GM23338 (cell line): ENCODE results near the gene SLC43A3. TPM values are rescaled to one million over a fixed set of nuclear protein-coding genes. Genes with fewer than 3 reads are reported as not detected.

Source experiments
- ATAC-seq: fragments of 200-7000 bp; cut with Tn5 transposase; 3 replicates; pipeline ENCODE4 v1.9.1; 2020
- DNase-seq: peaks from one replicate; pipeline ENCODE4 v3.0.0-alpha.2; 2015; ENCODE audit warnings: low spot score
- H2AFZ ChIP-seq: fragments of 200-600 bp; sonication (generic); 2 replicates; pipeline ENCODE4 v1.8.0; 2016; ENCODE audit warnings: antibody characterized with exemption, mild to moderate bottlenecking, moderate library complexity
- H3F3A ChIP-seq: fragments of 200-600 bp; sonication (generic); replicated peaks from 2 replicates; pipeline ENCODE4 v1.8.0; 2017; ENCODE audit warnings: antibody characterized with exemption, mixed run types, low read depth
- H3K27ac ChIP-seq: fragments of 200-600 bp; sonication (generic); 2 replicates; pipeline ENCODE4 v1.6.1; 2016; ENCODE audit warnings: low read depth
- H3K27me3 ChIP-seq: fragments of 200-600 bp; sonication (generic); 2 replicates; pipeline ENCODE4 v1.8.0; 2016; ENCODE audit warnings: mild to moderate bottlenecking, mixed run types, moderate library complexity; ENCODE audit not compliant: insufficient read depth
- H3K36me3 ChIP-seq: fragments of 200-600 bp; sonication (generic); 2 replicates; pipeline ENCODE4 v1.8.0; 2016; ENCODE audit warnings: mild to moderate bottlenecking; ENCODE audit not compliant: insufficient read depth
- H3K4me1 ChIP-seq: fragments of 200-600 bp; sonication (generic); 2 replicates; pipeline ENCODE4 v1.8.0; 2016; ENCODE audit warnings: mild to moderate bottlenecking, moderate library complexity; ENCODE audit not compliant: insufficient read depth
- H3K4me2 ChIP-seq: fragments of 200-600 bp; sonication (generic); 2 replicates; pipeline ENCODE4 v1.7.1; 2017; ENCODE audit warnings: mixed run types
- H3K4me3 ChIP-seq: fragments of 200-600 bp; sonication (generic); 2 replicates; pipeline ENCODE4 v1.6.1; 2016; ENCODE audit warnings: mixed run types
- H3K79me2 ChIP-seq: fragments of 200-600 bp; sonication (generic); replicated peaks from 2 replicates; pipeline ENCODE4 v1.8.0; 2017; ENCODE audit warnings: mild to moderate bottlenecking; ENCODE audit not compliant: insufficient read depth
- H3K9me2 ChIP-seq: fragments of 200-600 bp; sonication (generic); 2 replicates; pipeline ENCODE4 v1.8.0; 2017; ENCODE audit not compliant: insufficient read depth
- H4K20me1 ChIP-seq: fragments of 200-600 bp; sonication (generic); replicated peaks from 2 replicates; pipeline ENCODE4 v1.8.0; 2017; ENCODE audit warnings: mild to moderate bottlenecking; ENCODE audit not compliant: insufficient read depth
- H3K27ac Mint-ChIP-seq: 2 replicates; pipeline ENCODE4 v1.8.0; 2020; ENCODE audit warnings: inconsistent platforms, mild to moderate bottlenecking, moderate library complexity, mixed read lengths
- H3K27me3 Mint-ChIP-seq: 3 replicates; pipeline ENCODE4 v1.8.0; 2022; ENCODE audit warnings: low read depth, mild to moderate bottlenecking, moderate library complexity, mixed read lengths, inconsistent platforms; ENCODE audit not compliant: insufficient read depth, poor library complexity
- H3K36me3 Mint-ChIP-seq: 3 replicates; pipeline ENCODE4 v1.8.0; 2021; ENCODE audit warnings: low read depth, mild to moderate bottlenecking, inconsistent platforms, moderate library complexity, mixed read lengths
- H3K4me1 Mint-ChIP-seq: 3 replicates; pipeline ENCODE4 v1.8.0; 2020; ENCODE audit warnings: mild to moderate bottlenecking, inconsistent platforms, mixed read lengths
- H3K4me3 Mint-ChIP-seq: 3 replicates; pipeline ENCODE4 v1.8.0; 2021; ENCODE audit warnings: moderate library complexity, mild to moderate bottlenecking, inconsistent platforms, mixed read lengths
- H3K9me3 Mint-ChIP-seq: 3 replicates; pipeline ENCODE4 v1.8.0; 2020; ENCODE audit warnings: moderate library complexity, mild to moderate bottlenecking, inconsistent platforms, mixed read lengths
- EZH2phosphoT487 ChIP-seq: fragments of 200-600 bp; sonication (generic); IDR thresholded peaks from one replicate; pipeline ENCODE4 v1.8.1; 2018; ENCODE audit warnings: antibody characterized with exemption; ENCODE audit not compliant: unreplicated experiment
- JUNB ChIP-seq: IDR thresholded peaks from one replicate; pipeline ENCODE4 v1.6.1; 2016; ENCODE audit warnings: antibody characterized with exemption; ENCODE audit not compliant: unreplicated experiment
- NANOG ChIP-seq: IDR thresholded peaks from 2 replicates; pipeline ENCODE4 v1.6.1; 2016; ENCODE audit warnings: antibody characterized with exemption, borderline replicate concordance
- ZNF114 ChIP-seq: fragments of 250-450 bp; sonication (Bioruptor Pico); IDR thresholded peaks from 2 replicates; pipeline ENCODE4 v1.5.0; 2020; ENCODE audit warnings: mild to moderate bottlenecking, moderate library complexity
- ZNF462 ChIP-seq: fragments of 250-450 bp; sonication (Bioruptor Pico); IDR thresholded peaks from 2 replicates; pipeline ENCODE4 v1.5.0; 2020; ENCODE audit warnings: mild to moderate bottlenecking, moderate library complexity
- polyA plus RNA-seq: library from polyadenylated mRNA; unstranded; fragments of >200 nt; fragmentation: Nextera tagmentation; extraction: Ambion mirVana; gene quantifications from 2 replicates; pipeline ENCODE4 v1.2.1, GENCODE V29; 2016
- total RNA-seq: library from RNA; depleted of rRNA; stranded (reverse); fragments of >200 nt; shearing (Covaris generic); gene quantifications from 2 replicates; pipeline ENCODE4 v1.2.3, GENCODE V29; 2014
- TF ChIP-seq, protein P1 (sequence below): IDR thresholded peaks from 2 replicates; pipeline ENCODE4 v1.6.1; 2016; ENCODE audit warnings: antibody characterized with exemption

Gene SLC43A3
- total and polyA plus RNA-seq, 2 experiments from 2014 or later: 14.3 to 24.8 TPM

GRCh38 chr11:57414612-57415212, 12.2 kb downstream of the SLC43A3 start:
- H3K4me1 ChIP-seq: no peaks in the 10 kb centered on the region
- H3K79me2 ChIP-seq: no peaks in the 10 kb centered on the region
- H2AFZ ChIP-seq: no peak overlapping the region
- DNase-seq (no peak), ATAC-seq (no peak)
- no peak overlapping the region for H3K4me3 Mint-ChIP-seq
- H3K27ac ChIP-seq: no peak overlapping the region
- no peak overlapping the region for H3K27ac Mint-ChIP-seq
- H3F3A ChIP-seq: no peaks in the 10 kb centered on the region
- H3K4me1 Mint-ChIP-seq: peaks cover 10% of the 10 kb centered on the region
- peaks cover 4% of the 10 kb centered on the region for H4K20me1 ChIP-seq
- TF ChIP-seq, protein P1, sequence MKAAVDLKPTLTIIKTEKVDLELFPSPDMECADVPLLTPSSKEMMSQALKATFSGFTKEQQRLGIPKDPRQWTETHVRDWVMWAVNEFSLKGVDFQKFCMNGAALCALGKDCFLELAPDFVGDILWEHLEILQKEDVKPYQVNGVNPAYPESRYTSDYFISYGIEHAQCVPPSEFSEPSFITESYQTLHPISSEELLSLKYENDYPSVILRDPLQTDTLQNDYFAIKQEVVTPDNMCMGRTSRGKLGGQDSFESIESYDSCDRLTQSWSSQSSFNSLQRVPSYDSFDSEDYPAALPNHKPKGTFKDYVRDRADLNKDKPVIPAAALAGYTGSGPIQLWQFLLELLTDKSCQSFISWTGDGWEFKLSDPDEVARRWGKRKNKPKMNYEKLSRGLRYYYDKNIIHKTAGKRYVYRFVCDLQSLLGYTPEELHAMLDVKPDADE: no peak
- TF ChIP-seq NANOG: no peak
- TF ChIP-seq ZNF462 (CRISPR knock-in tag): no peak
- TF ChIP-seq JUNB: no peak
- no peak for TF ChIP-seq EZH2phosphoT487
- no peak for TF ChIP-seq ZNF114
- H3K4me2 ChIP-seq: no peak overlapping the region
- H3K27me3 Mint-ChIP-seq: no peaks in the 10 kb centered on the region
- peaks cover 77% of the 10 kb centered on the region for H3K36me3 Mint-ChIP-seq
- no peak overlapping the region for H3K4me3 ChIP-seq
- no peaks in the 10 kb centered on the region for H3K9me2 ChIP-seq
- peaks cover 25% of the 10 kb centered on the region for H3K36me3 ChIP-seq
- H3K9me3 Mint-ChIP-seq: no peaks in the 10 kb centered on the region
- H3K27me3 ChIP-seq: no peaks in the 10 kb centered on the region
